Natural killer cell (primary cell): ENCODE results near the gene GNAT2. TPM values are rescaled to one million over a fixed set of nuclear protein-coding genes. Genes with fewer than 3 reads are reported as not detected.
A peak's percentile ranks its signal among the peaks of the same experiment; 100 is the strongest.

Experiments
- ATAC-seq, 3 donors: fragments of 150-1000 bp in 2 of 3; fragments of 200-7000 bp in 1 of 3; cut with Tn5 transposase; 1 replicate in 1 of 3; 2 replicates in 2 of 3; pipeline ENCODE4 v1.10.0; 2021; ENCODE audit warnings: mild to moderate bottlenecking in 2 of 3, moderate library complexity in 2 of 3
- DNase-seq, 2 donors: peaks; one replicate each; pipeline versions ENCODE4 v3.0.0 to v3.0.0-alpha.2; 2013 to 2021; ENCODE audit warnings: mixed read lengths in 1 of 2
- H3K27ac ChIP-seq: one replicate; pipeline ENCODE4 v1.5.1; 2013; ENCODE audit warnings: mild to moderate bottlenecking, low read length
- H3K27me3 ChIP-seq: one replicate; pipeline ENCODE4 v1.6.1; 2013; ENCODE audit warnings: low read length; ENCODE audit not compliant: control insufficient read depth, insufficient read depth
- H3K36me3 ChIP-seq: one replicate; pipeline ENCODE4 v1.6.1; 2013; ENCODE audit warnings: low read length; ENCODE audit not compliant: control insufficient read depth, insufficient read depth
- H3K4me1 ChIP-seq: one replicate; pipeline ENCODE4 v1.6.1; 2013; ENCODE audit warnings: low read length; ENCODE audit not compliant: control insufficient read depth, insufficient read depth
- H3K4me3 ChIP-seq: one replicate; pipeline ENCODE4 v1.5.1; 2013; ENCODE audit warnings: low read length
- H3K9me3 ChIP-seq: one replicate; pipeline ENCODE4 v1.6.1; 2013; ENCODE audit warnings: low read length; ENCODE audit not compliant: control insufficient read depth, insufficient read depth
- H3K27ac Mint-ChIP-seq, 2 donors: one replicate each; pipeline ENCODE4 v1.8.0; 2022; ENCODE audit warnings: mild to moderate bottlenecking in 2 of 2, mixed read lengths in 2 of 2, moderate library complexity in 1 of 2
- H3K27me3 Mint-ChIP-seq, 2 donors: one replicate each; pipeline ENCODE4 v1.8.0; 2022; ENCODE audit warnings: low read depth in 2 of 2, mixed read lengths in 2 of 2
- H3K36me3 Mint-ChIP-seq: one replicate; pipeline ENCODE4 v1.8.0; 2022; ENCODE audit warnings: mixed read lengths
- H3K4me1 Mint-ChIP-seq, 2 donors: one replicate each; pipeline ENCODE4 v1.8.0; 2022; ENCODE audit warnings: mixed read lengths in 2 of 2
- H3K4me3 Mint-ChIP-seq: one replicate; pipeline ENCODE4 v1.8.0; 2022; ENCODE audit warnings: mild to moderate bottlenecking, moderate library complexity, mixed read lengths
- H3K9me3 Mint-ChIP-seq, 2 donors: one replicate each; pipeline ENCODE4 v1.8.0; 2022; ENCODE audit warnings: mixed read lengths in 2 of 2
- CTCF ChIP-seq: fragments of 200-600 bp; IDR thresholded peaks from one replicate; pipeline ENCODE4 v1.8.0; 2022; ENCODE audit warnings: antibody characterized with exemption
- WGBS: methylation state at CpG from one replicate; pipeline ENCODE4 v1.1.7; 2013; ENCODE audit warnings: missing lambda C conversion rate; ENCODE audit not compliant: insufficient coverage; 5-methylcytosine and 5-hydroxymethylcytosine counted together
- intact Hi-C: fragments of 100-400 bp; cut with micrococcal nuclease; formaldehyde crosslinking; loops from one replicate; pipeline ENCODE4 v1.14.2; 2022
- total RNA-seq, 4 donors: library from RNA; stranded (reverse); fragments of 120-200 nt in 1 of 4; gene quantifications; one replicate each; pipeline versions ENCODE4 v1.2.3 to v1.2.4, GENCODE V29; 2013 to 2022

Gene GNAT2
- total RNA-seq, 3 donors from 2014 or later (not counting 1 experiment from before 2014, with no cell fraction given), result not detected

- TF ChIP-seq CTCF, result no peak
- H3K4me1 Mint-ChIP-seq, result peaks cover 30 to 40% of the 10 kb centered on the region in 2 donors
- H3K9me3 Mint-ChIP-seq, result no peaks in the 10 kb centered on the region
- Histone ChIP-seq H3K4me3 (no peak overlapping the region), H3K9me3 (no peaks in the 10 kb centered on the region), H3K36me3 (no peaks in the 10 kb centered on the region), H3K4me1 (peaks cover 38% of the 10 kb centered on the region), H3K27ac (no peak overlapping the region), H3K27me3 (no peaks in the 10 kb centered on the region)
- ATAC-seq (no peak), DNase-seq (peak in 1 of 2 donors; percentile 37)
- H3K4me3 Mint-ChIP-seq, result peak overlapping the region; percentile 9
- intact Hi-C loops, result no loop called here
- H3K27me3 Mint-ChIP-seq, result peaks cover 0 to 2% of the 10 kb centered on the region in 2 donors
- peak overlapping the region in 1 of 2 donors; percentile 10 for H3K27ac Mint-ChIP-seq
- 100% methylated on average over 2 of the region's 3 CpGs for WGBS
- no peaks in the 10 kb centered on the region for H3K36me3 Mint-ChIP-seq
Observed at GRCh38 chr1:109617291-109617801, 2.1 kb downstream of the GNAT2 start.

GRCh38 chr1:109616391-109616790 lies 3.0 kb downstream of the GNAT2 start:
- H3K36me3 ChIP-seq, result no peaks in the 10 kb centered on the region
- H3K27ac ChIP-seq, result peak overlapping the region; percentile 63
- H3K4me3 ChIP-seq, result no peak overlapping the region
- no peaks in the 10 kb centered on the region for H3K27me3 ChIP-seq
- H3K9me3 Mint-ChIP-seq, result no peaks in the 10 kb centered on the region
- DNase-seq (no peak), ATAC-seq (no peak)
- TF ChIP-seq CTCF, result no peak
- peak overlapping the region; percentile 6 to 10 for H3K27ac Mint-ChIP-seq
- H3K9me3 ChIP-seq, result no peaks in the 10 kb centered on the region
- intact Hi-C loops, result no loop called here
- H3K27me3 Mint-ChIP-seq, result peaks cover 0 to 2% of the 10 kb centered on the region in 2 donors
- peaks cover 28% of the 10 kb centered on the region for H3K4me1 ChIP-seq
- peaks cover 21 to 31% of the 10 kb centered on the region in 2 donors for H3K4me1 Mint-ChIP-seq
- H3K4me3 Mint-ChIP-seq, result no peak overlapping the region
- 65% methylated on average over 3 of the region's 3 CpGs for WGBS
- H3K36me3 Mint-ChIP-seq, result no peaks in the 10 kb centered on the region

- no peak overlapping the region for H3K4me3 Mint-ChIP-seq
- WGBS, result 16% methylated on average over 3 of the region's 3 CpGs
- H3K4me3 ChIP-seq, result no peak overlapping the region
- peak in 1 of 2 donors; percentile 59 for DNase-seq
- H3K27ac Mint-ChIP-seq, result peak overlapping the region; percentile 6 to 10
- H3K36me3 ChIP-seq, result no peaks in the 10 kb centered on the region
- H3K4me1 ChIP-seq, result peaks cover 24% of the 10 kb centered on the region
- no peaks in the 10 kb centered on the region for H3K9me3 Mint-ChIP-seq
- no peaks in the 10 kb centered on the region for H3K27me3 ChIP-seq
- no peak for TF ChIP-seq CTCF
- peaks cover 21 to 26% of the 10 kb centered on the region in 2 donors for H3K4me1 Mint-ChIP-seq
- peaks cover 0 to 2% of the 10 kb centered on the region in 2 donors for H3K27me3 Mint-ChIP-seq
- H3K9me3 ChIP-seq, result no peaks in the 10 kb centered on the region
- peak overlapping the region; percentile 63 for H3K27ac ChIP-seq
- intact Hi-C loops, result no loop called here
- H3K36me3 Mint-ChIP-seq, result no peaks in the 10 kb centered on the region
- ATAC-seq, result peak in 1 of 3 donors; percentile 36
Observed at GRCh38 chr1:109615879-109616278, 3.5 kb downstream of the GNAT2 start.
